Stimulated activated CD4-positive, alpha-beta T cell treated with anti-CD3 and anti-CD28 coated beads, Interleukin-2, amount 100 ng/mL, for 4 hours (primary cell): ENCODE results near the gene TIMM8A.
"Not testable (repeated sequence)": the region's sequence is repeated elsewhere in the genome, so short reads cannot be mapped to it uniquely, and the experiment has no call there.

Experiments used
- DNase-seq: peaks from one replicate; pipeline ENCODE4 v3.0.0-alpha.2; 2020; ENCODE audit warnings: low read depth

The TIMM8A gene

GRCh38 chrX:101359966-101360365, 11.4 kb upstream of the TIMM8A start:
- no peak for DNase-seq

GRCh38 chrX:101357166-101357795, 8.7 kb upstream of the TIMM8A start:
- no peak for DNase-seq

DNA sequence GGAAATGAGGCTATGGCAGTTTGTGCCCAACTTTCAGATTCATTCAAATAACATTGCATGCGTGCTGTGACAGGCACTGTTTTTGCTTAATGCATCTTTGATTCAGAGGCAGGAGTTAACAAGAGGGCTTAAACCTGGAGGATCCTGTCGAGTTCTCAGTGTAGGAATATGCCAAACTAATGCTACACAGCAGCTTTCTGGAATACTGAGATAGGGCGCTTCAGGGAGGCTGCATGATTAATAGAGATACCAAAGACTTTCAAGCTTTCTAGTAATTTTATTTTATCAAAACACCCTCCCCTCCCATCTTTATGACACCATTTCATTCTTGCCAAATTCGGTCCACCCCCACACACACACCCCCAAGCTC, 636 bp upstream of the TIMM8A start:
- DNase-seq: no peak

DNA sequence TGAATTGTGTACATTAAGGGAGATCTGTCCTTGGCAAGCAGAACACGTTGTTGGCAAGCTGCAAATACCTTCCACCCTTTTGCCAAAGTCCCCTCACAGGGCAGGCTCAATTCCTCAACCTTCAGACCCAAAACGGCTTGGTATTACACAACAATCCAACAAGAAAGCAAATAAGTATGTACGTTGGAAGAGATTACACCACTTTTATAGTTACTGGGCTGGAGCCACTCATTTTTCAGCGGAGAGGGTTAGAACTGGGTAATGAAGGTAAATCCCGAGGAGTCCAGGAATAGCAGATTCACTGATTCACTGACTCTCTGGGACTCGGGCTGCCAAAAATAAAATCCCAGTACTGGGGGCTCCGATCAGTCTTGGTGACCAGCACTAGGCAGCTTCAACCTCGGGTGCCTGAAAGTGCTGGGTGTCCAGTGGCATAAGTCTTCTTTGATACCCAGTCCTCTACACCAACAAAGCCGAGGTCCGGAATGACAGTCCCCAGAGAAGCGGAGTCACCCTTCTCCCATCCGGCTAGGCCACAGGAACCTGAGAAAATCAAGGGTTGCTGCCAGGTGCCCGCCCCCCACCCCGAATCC, 587 bp downstream of the TIMM8A start:
- DNase-seq: no peak

GRCh38 chrX:101337776-101338271, 10.7 kb downstream of the TIMM8A start:
- no peak for DNase-seq

GRCh38 chrX:101334310-101334709, 14.2 kb downstream of the TIMM8A start:
- not testable (repeated sequence) for DNase-seq

DNA sequence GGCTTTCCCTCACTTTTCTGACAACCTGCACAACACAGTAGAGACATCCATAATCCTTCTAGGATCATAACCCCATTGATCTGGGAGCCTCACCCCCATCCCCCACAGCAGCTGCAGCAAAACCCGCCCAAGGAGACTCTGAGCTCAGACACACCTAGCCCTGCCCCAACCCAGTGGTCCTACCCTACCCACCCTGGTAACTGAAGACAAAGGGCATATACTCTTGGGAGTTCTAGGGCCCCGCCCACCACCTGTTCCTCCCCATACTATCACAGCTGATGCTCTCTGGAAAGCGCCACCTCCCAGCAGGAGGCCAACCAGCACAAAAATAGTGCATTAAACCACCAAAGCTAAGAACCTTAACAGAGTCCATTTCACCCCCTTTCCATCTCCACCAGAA, 21.9 kb downstream of the TIMM8A start:
- DNase-seq: not testable (repeated sequence)

DNA sequence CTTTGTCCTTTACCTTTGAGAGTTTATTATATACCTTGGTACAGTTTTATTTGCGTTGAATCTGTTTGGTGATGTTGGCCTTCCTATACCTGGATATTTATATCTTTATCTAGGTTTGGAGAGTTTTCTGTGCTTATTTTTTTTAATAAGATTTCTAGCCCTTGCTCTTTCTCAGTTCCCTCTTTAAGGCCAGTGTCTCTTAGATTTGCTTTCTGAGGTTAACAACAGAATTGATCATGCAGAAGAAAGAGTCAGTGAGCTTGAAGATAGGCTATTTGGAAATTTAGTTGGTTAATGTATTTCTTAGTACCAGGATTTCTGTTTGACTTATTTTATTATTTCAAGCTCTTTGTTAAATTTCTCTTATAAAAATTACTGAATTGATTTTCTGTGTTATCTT, 44.8 kb downstream of the TIMM8A start:
- no peak for DNase-seq
